Loucy (cell line): ENCODE measurements around the gene WDR11.

Source experiments
- H2AFZ ChIP-seq: fragments of 200-600 bp; sonication (generic); 2 replicates; pipeline ENCODE4 v1.6.0; 2016; ENCODE audit warnings: antibody characterized with exemption, mild to moderate bottlenecking, low read length, moderate library complexity
- H3F3A ChIP-seq: fragments of 200-600 bp; 2 replicates; pipeline ENCODE4 v1.6.0; 2016; ENCODE audit warnings: antibody characterized with exemption, low read depth, mild to moderate bottlenecking
- H3K27me3 ChIP-seq: fragments of 200-600 bp; sonication (generic); 2 replicates; pipeline ENCODE4 v1.6.1; 2014; ENCODE audit warnings: low read length, mild to moderate bottlenecking; ENCODE audit not compliant: insufficient read depth, poor library complexity, severe bottlenecking
- H3K36me3 ChIP-seq: fragments of 200-600 bp; sonication (generic); 2 replicates; pipeline ENCODE4 v1.6.1; 2016; ENCODE audit warnings: low read length; ENCODE audit not compliant: insufficient read depth
- H3K4me1 ChIP-seq: fragments of 200-600 bp; sonication (generic); 2 replicates; pipeline ENCODE4 v1.5.1; 2014; ENCODE audit warnings: low read length, mild to moderate bottlenecking; ENCODE audit not compliant: insufficient read depth, poor library complexity, severe bottlenecking
- H3K4me2 ChIP-seq: fragments of 200-600 bp; sonication (generic); 2 replicates; pipeline ENCODE4 v1.6.0; 2014; ENCODE audit warnings: antibody characterized with exemption, low read length, low read depth, mild to moderate bottlenecking; ENCODE audit not compliant: poor library complexity, severe bottlenecking
- H3K4me3 ChIP-seq: fragments of 200-600 bp; sonication (generic); 2 replicates; pipeline ENCODE4 v1.5.1; 2014; ENCODE audit warnings: low read length, mild to moderate bottlenecking, mixed read lengths; ENCODE audit not compliant: poor library complexity, severe bottlenecking
- H3K79me2 ChIP-seq: fragments of 200-600 bp; sonication (generic); 2 replicates; pipeline ENCODE4 v1.6.1; 2014; ENCODE audit warnings: low read length; ENCODE audit not compliant: insufficient read depth
- H3K9ac ChIP-seq: fragments of 200-600 bp; sonication (generic); 2 replicates; pipeline ENCODE4 v1.6.0; 2014; ENCODE audit warnings: mild to moderate bottlenecking, low read depth, low read length, moderate library complexity; ENCODE audit not compliant: poor library complexity, severe bottlenecking
- H3K9me2 ChIP-seq: fragments of 200-600 bp; sonication (generic); replicated peaks from 2 replicates; pipeline ENCODE4 v1.6.1; 2016; ENCODE audit warnings: low read depth, low read length, mixed read lengths
- H3K9me3 ChIP-seq: fragments of 200-600 bp; sonication (generic); 2 replicates; pipeline ENCODE4 v1.6.1; 2014; ENCODE audit warnings: mild to moderate bottlenecking, antibody characterized with exemption, low read length, low read depth; ENCODE audit not compliant: insufficient read depth
- H4K20me1 ChIP-seq: fragments of 200-600 bp; sonication (generic); 2 replicates; pipeline ENCODE4 v1.6.0; 2014; ENCODE audit warnings: antibody characterized with exemption, low read length, mild to moderate bottlenecking; ENCODE audit not compliant: insufficient read depth, poor library complexity, severe bottlenecking
- CTCF ChIP-seq: fragments of 200-600 bp; sonication (generic); conservative IDR thresholded peaks from 2 replicates; pipeline ENCODE4 v1.5.1; 2014; ENCODE audit warnings: mild to moderate bottlenecking, antibody characterized with exemption, low read length
- EZH2phosphoT487 ChIP-seq: fragments of 200-600 bp; IDR thresholded peaks from 2 replicates; pipeline ENCODE4 v1.6.1; 2018; ENCODE audit warnings: antibody characterized with exemption, mild to moderate bottlenecking, moderate library complexity, borderline replicate concordance

The WDR11 gene

GRCh38 chr10:120926611-120927010 lies 75.4 kb downstream of the WDR11 start:
- Histone ChIP-seq H3K79me2 (no peaks in the 10 kb centered on the region), H3K9me2 (no peaks in the 10 kb centered on the region), H3K4me1 (no peaks in the 10 kb centered on the region), H3K9ac (no peak overlapping the region), H3F3A (no peaks in the 10 kb centered on the region), H4K20me1 (no peaks in the 10 kb centered on the region), H3K9me3 (no peaks in the 10 kb centered on the region), H3K4me3 (no peak overlapping the region), H2AFZ (no peak overlapping the region), H3K4me2 (no peak overlapping the region), H3K27me3 (no peaks in the 10 kb centered on the region), H3K36me3 (no peaks in the 10 kb centered on the region)
- TF ChIP-seq EZH2phosphoT487, result no peak
- TF ChIP-seq CTCF, result no peak

- Histone ChIP-seq H3K27me3 (no peaks in the 10 kb centered on the region), H3K4me3 (no peak overlapping the region), H3K4me1 (no peaks in the 10 kb centered on the region), H3K9me3 (no peaks in the 10 kb centered on the region), H2AFZ (no peak overlapping the region), H3K9me2 (no peaks in the 10 kb centered on the region), H3K79me2 (no peaks in the 10 kb centered on the region), H3F3A (no peaks in the 10 kb centered on the region), H3K36me3 (no peaks in the 10 kb centered on the region), H3K4me2 (no peak overlapping the region), H3K9ac (no peak overlapping the region), H4K20me1 (no peaks in the 10 kb centered on the region)
- no peak for TF ChIP-seq CTCF
- TF ChIP-seq EZH2phosphoT487, result no peak
Observed at GRCh38 chr10:120927352-120927751, 76.2 kb downstream of the WDR11 start.

GRCh38 chr10:120929166-120929565 lies 78.0 kb downstream of the WDR11 start:
- no peak overlapping the region for H3K4me3 ChIP-seq
- no peak for TF ChIP-seq EZH2phosphoT487
- TF ChIP-seq CTCF, result no peak
- no peak overlapping the region for H3K4me2 ChIP-seq
- H3K79me2 ChIP-seq, result no peaks in the 10 kb centered on the region
- H3K36me3 ChIP-seq, result no peaks in the 10 kb centered on the region
- no peaks in the 10 kb centered on the region for H3K9me3 ChIP-seq
- no peaks in the 10 kb centered on the region for H3K27me3 ChIP-seq
- no peak overlapping the region for H3K9ac ChIP-seq
- no peaks in the 10 kb centered on the region for H4K20me1 ChIP-seq
- no peak overlapping the region for H2AFZ ChIP-seq
- no peaks in the 10 kb centered on the region for H3K9me2 ChIP-seq
- H3F3A ChIP-seq, result no peaks in the 10 kb centered on the region
- no peaks in the 10 kb centered on the region for H3K4me1 ChIP-seq
